HEK293 (cell line): ENCODE data around the gene KIAA1671.

Experiments used
- CTCF ChIA-PET: fragments of 350-600 bp; formaldehyde crosslinking; extraction: SDS; loops from one replicate; lab custom pipeline; 2021; ENCODE audit warnings: antibody characterized with exemption; lab: Yijun Ruan, JAX
- POLR2A ChIA-PET: fragments of 300-600 bp; formaldehyde crosslinking; extraction: SDS; loops from one replicate; lab custom pipeline; 2020; ENCODE audit warnings: antibody characterized with exemption, inconsistent platforms; lab: Yijun Ruan, JAX
- H3K27ac ChIP-seq: fragments of 200-500 bp; sonication (Bioruptor generic); 2 replicates; pipeline ENCODE4 v1.5.1; 2014; ENCODE audit warnings: low read depth, low read length, control low read depth, inconsistent platforms; ENCODE audit errors: extremely low read depth
- H3K36me3 ChIP-seq, 2 experiments: fragments of 200-500 bp in 1 of 2; sonication (Bioruptor generic) in 1 of 2; 1 replicate in 1 of 2; 2 replicates in 1 of 2; pipeline ENCODE4 v1.5.1; 2014 to 2017; ENCODE audit warnings: inconsistent platforms in 2 of 2, low read length in 2 of 2; ENCODE audit not compliant: control insufficient read depth in 2 of 2, insufficient read depth in 1 of 2
- H3K4me1 ChIP-seq: fragments of 200-500 bp; sonication (Bioruptor generic); 2 replicates; pipeline ENCODE4 v1.5.1; 2014; ENCODE audit warnings: mild to moderate bottlenecking, low read length, inconsistent platforms; ENCODE audit not compliant: control insufficient read depth, insufficient read depth
- H3K4me3 ChIP-seq: 2 replicates; pipeline ENCODE4 v1.5.1; 2011; ENCODE audit warnings: low read depth, mild to moderate bottlenecking, control low read depth, low read length, moderate library complexity
- H3K9me3 ChIP-seq: fragments of 200-500 bp; sonication (Bioruptor generic); 2 replicates; pipeline ENCODE4 v1.5.1; 2014; ENCODE audit warnings: low read depth, low read length, inconsistent platforms; ENCODE audit not compliant: control insufficient read depth, insufficient read depth
- EGR2 ChIP-seq: fragments of 450-650 bp; formaldehyde crosslinking; IDR thresholded peaks from 2 replicates; pipeline ENCODE4 v1.5.1; 2016; ENCODE audit warnings: low read depth, missing biosample characterization, missing genetic modification characterization
- GFI1B ChIP-seq: fragments of 450-650 bp; formaldehyde crosslinking; IDR thresholded peaks from 2 replicates; pipeline ENCODE4 v1.5.1; 2016; ENCODE audit warnings: missing biosample characterization, missing genetic modification characterization
- OSR2 ChIP-seq: fragments of 450-650 bp; formaldehyde crosslinking; IDR thresholded peaks from 2 replicates; pipeline ENCODE4 v1.5.1; 2016; ENCODE audit warnings: missing biosample characterization, missing genetic modification characterization
- SCRT2 ChIP-seq: fragments of 450-650 bp; formaldehyde crosslinking; IDR thresholded peaks from 2 replicates; pipeline ENCODE4 v1.5.1; 2016; ENCODE audit warnings: missing biosample characterization, missing genetic modification characterization
- SETDB1 ChIP-seq: IDR thresholded peaks from one replicate; pipeline ENCODE4 v1.6.1; 2017; ENCODE audit warnings: mild to moderate bottlenecking, low read length, moderate library complexity, mixed read lengths; ENCODE audit not compliant: insufficient read length
- SP3 ChIP-seq: fragments of 450-650 bp; formaldehyde crosslinking; IDR thresholded peaks from 2 replicates; pipeline ENCODE4 v1.5.1; 2016; ENCODE audit warnings: missing biosample characterization, missing genetic modification characterization
- ZBTB17 ChIP-seq: fragments of 450-650 bp; formaldehyde crosslinking; IDR thresholded peaks from 2 replicates; pipeline ENCODE4 v1.5.1; 2016; ENCODE audit warnings: missing biosample characterization, missing genetic modification characterization
- ZFHX2 ChIP-seq: fragments of 450-650 bp; formaldehyde crosslinking; conservative IDR thresholded peaks from 2 replicates; pipeline ENCODE4 v1.5.1; 2016; ENCODE audit warnings: missing biosample characterization, missing genetic modification characterization
- ZIC2 ChIP-seq: fragments of 450-650 bp; formaldehyde crosslinking; IDR thresholded peaks from 2 replicates; pipeline ENCODE4 v1.5.1; 2016; ENCODE audit warnings: missing biosample characterization, missing genetic modification characterization
- ZNF133 ChIP-seq: fragments of 450-650 bp; formaldehyde crosslinking; IDR thresholded peaks from 2 replicates; pipeline ENCODE4 v1.5.1; 2016; ENCODE audit warnings: missing biosample characterization, missing genetic modification characterization
- ZNF366 ChIP-seq: fragments of 450-650 bp; formaldehyde crosslinking; conservative IDR thresholded peaks from 2 replicates; pipeline ENCODE4 v1.5.1; 2016; ENCODE audit warnings: missing biosample characterization, missing genetic modification characterization
- ZNF76 ChIP-seq: fragments of 450-650 bp; formaldehyde crosslinking; IDR thresholded peaks from 2 replicates; pipeline ENCODE4; 2016; ENCODE audit warnings: low read depth, missing biosample characterization, missing genetic modification characterization, borderline replicate concordance
- ZNF768 ChIP-seq: fragments of 450-650 bp; formaldehyde crosslinking; IDR thresholded peaks from 2 replicates; pipeline ENCODE4 v1.5.1; 2018; ENCODE audit warnings: missing biosample characterization, mild to moderate bottlenecking, missing genetic modification characterization
- TF ChIP-seq, protein P1 (sequence below): fragments of 450-650 bp; formaldehyde crosslinking; IDR thresholded peaks from 2 replicates; pipeline ENCODE4 v1.5.1; 2016; ENCODE audit warnings: missing biosample characterization, missing genetic modification characterization
- TF ChIP-seq, protein P2 (sequence below): fragments of 450-650 bp; formaldehyde crosslinking; IDR thresholded peaks from 2 replicates; pipeline ENCODE4 v1.5.1; 2017; ENCODE audit warnings: missing biosample characterization, missing genetic modification characterization
- TF ChIP-seq, protein P3 (sequence below): fragments of 450-650 bp; formaldehyde crosslinking; IDR thresholded peaks from 2 replicates; pipeline ENCODE4 v1.5.1; 2016; ENCODE audit warnings: missing biosample characterization, missing genetic modification characterization
- TF ChIP-seq, protein P4 (sequence below): IDR thresholded peaks from 2 replicates; pipeline ENCODE4 v1.6.1; 2011; ENCODE audit warnings: mild to moderate bottlenecking, low read depth, low read length, borderline replicate concordance

KIAA1671 gene

DNA sequence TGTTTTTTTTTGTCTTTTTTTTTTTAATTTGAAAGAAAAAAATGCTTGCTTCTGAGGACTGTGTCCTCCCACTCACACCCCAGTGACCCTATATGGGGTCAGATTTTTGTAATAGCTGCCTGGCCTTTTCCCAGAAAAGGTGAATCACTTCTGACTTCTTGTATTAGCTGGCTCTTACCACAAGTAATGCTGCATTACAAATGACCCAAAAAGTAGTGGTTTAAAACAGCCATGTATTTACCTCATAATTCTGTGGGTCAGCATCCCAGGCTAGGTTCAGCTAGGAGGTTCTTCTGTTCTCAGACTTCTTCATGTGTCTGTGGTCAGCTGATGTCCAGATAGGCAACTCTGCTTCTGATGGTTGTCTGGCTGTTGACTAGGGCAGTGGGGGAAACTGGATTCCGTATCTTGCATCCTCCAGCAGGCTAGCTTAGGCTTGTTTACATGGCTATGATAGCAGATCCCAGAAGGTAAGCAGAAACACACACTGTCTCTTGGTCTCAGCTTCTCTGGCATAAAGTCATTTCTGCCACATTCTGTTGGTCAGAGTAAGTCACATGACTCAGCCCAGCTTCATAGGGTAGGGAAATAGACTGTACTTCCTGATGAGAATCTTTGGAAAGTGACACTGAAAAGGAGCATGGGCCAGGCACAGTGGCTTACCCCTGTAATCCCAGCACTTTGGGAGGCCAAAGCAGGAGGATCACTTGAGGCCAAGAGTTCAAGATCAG is 25.5 kb upstream of the KIAA1671 start:
- CTCF ChIA-PET, result interaction anchor here (0.6 to 1.8 kb wide), 10 partner anchors 9 to 970 kb away, joined by 3 to 13 read pairs (median 3); no protein-coding TSS in a partner anchor
- TF ChIP-seq GFI1B (no peak), SP3 (no peak), SETDB1 (peak; percentile 71)

DNA sequence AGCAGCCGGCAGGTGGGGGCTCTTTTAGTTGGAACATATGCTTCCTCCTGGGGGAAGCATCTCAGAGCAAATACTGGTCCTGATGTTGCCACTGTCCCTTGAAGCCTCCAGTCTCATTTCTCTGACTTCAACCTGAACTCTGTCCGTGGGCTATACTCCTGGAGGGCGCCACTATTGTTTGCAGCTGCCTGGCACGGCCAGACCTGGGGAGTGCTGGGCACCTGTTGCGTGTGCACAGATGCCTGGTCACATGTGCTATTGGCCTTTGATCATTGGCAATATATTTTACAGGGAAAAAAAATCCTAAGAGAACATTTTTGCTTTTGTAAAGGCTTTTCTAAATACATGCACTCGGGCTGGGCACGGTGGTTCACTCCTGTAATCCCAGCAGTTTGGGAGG is 24.2 kb upstream of the KIAA1671 start:
- CTCF ChIA-PET, result interaction anchor here (0.6 to 1.8 kb wide), 4 partner anchors 8 to 1366 kb away, joined by 3 to 13 read pairs (median 4); no protein-coding TSS in a partner anchor
- H3K4me3 ChIP-seq, result no peak overlapping the region
- TF ChIP-seq, protein P1, sequence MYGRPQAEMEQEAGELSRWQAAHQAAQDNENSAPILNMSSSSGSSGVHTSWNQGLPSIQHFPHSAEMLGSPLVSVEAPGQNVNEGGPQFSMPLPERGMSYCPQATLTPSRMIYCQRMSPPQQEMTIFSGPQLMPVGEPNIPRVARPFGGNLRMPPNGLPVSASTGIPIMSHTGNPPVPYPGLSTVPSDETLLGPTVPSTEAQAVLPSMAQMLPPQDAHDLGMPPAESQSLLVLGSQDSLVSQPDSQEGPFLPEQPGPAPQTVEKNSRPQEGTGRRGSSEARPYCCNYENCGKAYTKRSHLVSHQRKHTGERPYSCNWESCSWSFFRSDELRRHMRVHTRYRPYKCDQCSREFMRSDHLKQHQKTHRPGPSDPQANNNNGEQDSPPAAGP (tag by site-specific recombination), result no peak
- peak; percentile 34; the same call in 1 of the 2 replicates for TF ChIP-seq SCRT2 (tag by site-specific recombination)
- H3K27ac ChIP-seq, result no peak overlapping the region
- POLR2A ChIA-PET, result no interaction called here
- H3K9me3 ChIP-seq, result no peaks in the 10 kb centered on the region
- H3K4me1 ChIP-seq, result no peaks in the 10 kb centered on the region
- no peaks in the 10 kb centered on the region for H3K36me3 ChIP-seq

More for the DNA sequence above, 25.5 kb upstream of the KIAA1671 start:
- Histone ChIP-seq H3K27ac (no peak overlapping the region), H3K36me3 (no peaks in the 10 kb centered on the region), H3K4me1 (no peaks in the 10 kb centered on the region), H3K4me3 (no peak overlapping the region), H3K9me3 (no peaks in the 10 kb centered on the region)
- POLR2A ChIA-PET, result no interaction called here

DNA sequence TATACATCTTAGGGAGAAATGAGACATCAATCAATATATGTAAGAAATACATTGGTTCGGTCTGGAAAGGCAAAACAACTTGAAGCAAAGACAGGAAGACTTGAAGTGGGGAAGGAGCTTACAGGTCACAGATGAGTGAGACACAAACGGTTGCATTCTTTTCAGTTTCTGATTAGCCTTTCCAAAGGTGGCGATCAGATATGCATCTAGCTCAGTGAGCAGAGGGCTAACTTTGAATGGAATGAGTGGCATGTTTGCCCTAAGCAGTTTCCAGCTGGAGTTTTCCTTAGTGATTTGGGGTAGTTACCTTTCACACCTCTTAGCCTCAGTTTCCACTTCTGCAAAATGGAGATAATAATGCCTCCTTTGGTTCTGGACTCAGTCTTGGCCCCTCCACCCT is 21.8 kb upstream of the KIAA1671 start:
- POLR2A ChIA-PET, result no interaction called here
- TF ChIP-seq ZNF768 (tag by site-specific recombination), result no peak
- TF ChIP-seq, all 188 proteins: peak for 0
- Histone ChIP-seq H3K4me1 (no peaks in the 10 kb centered on the region), H3K36me3 (no peaks in the 10 kb centered on the region), H3K4me3 (no peak overlapping the region), H3K9me3 (no peaks in the 10 kb centered on the region), H3K27ac (no peak overlapping the region)
- CTCF ChIA-PET, result interaction anchor here (0.8 to 2.0 kb wide), 3 partner anchors 17 to 126 kb away, joined by 3 to 10 read pairs (median 8); no protein-coding TSS in a partner anchor

DNA sequence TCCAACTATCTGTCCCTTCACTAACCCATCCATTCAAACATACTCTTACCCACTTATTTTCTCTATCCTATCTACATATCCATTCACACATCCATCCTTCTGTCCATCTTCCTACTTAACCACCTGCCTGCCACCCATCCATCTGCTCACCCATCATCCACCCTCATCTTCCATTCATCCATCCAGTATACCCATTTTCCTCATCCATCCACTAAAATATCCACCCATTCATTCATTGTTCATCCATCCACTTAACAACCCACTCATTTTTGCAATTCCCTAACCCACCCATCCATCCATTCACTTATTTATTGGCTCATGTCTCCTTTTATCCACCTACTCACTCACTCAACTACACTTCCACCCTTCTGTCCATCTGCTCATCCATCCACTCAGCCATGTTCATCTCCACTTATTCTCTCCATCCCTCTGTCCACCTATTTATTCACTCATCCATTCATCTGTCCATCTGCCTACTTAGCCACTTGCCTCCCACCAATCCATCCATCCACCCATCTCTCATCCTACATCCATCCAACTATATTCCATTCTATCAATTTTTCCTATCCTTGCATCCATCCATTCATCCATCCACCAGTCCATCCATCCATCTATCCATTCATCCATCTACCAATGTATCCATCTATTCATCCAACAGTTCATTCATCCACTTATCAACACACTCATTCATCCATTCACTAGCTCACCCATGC is 16.6 kb upstream of the KIAA1671 start:
- TF ChIP-seq ZIC2 (tag by site-specific recombination) (no peak), ZBTB17 (tag by site-specific recombination) (peak; percentile 73), OSR2 (no peak), ZFHX2 (tag by site-specific recombination) (peak; percentile 82), ZNF76 (tag by site-specific recombination) (no peak), ZNF366 (tag by site-specific recombination) (peak; percentile 83), EGR2 (peak; percentile 97), ZNF133 (tag by site-specific recombination) (0 out of 2 replicates have a peak, but pooled peaks have one; percentile 6)
- TF ChIP-seq, protein P2, sequence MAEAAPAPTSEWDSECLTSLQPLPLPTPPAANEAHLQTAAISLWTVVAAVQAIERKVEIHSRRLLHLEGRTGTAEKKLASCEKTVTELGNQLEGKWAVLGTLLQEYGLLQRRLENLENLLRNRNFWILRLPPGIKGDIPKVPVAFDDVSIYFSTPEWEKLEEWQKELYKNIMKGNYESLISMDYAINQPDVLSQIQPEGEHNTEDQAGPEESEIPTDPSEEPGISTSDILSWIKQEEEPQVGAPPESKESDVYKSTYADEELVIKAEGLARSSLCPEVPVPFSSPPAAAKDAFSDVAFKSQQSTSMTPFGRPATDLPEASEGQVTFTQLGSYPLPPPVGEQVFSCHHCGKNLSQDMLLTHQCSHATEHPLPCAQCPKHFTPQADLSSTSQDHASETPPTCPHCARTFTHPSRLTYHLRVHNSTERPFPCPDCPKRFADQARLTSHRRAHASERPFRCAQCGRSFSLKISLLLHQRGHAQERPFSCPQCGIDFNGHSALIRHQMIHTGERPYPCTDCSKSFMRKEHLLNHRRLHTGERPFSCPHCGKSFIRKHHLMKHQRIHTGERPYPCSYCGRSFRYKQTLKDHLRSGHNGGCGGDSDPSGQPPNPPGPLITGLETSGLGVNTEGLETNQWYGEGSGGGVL, result 0 out of 2 replicates have a peak, but pooled peaks have one; percentile 9
- TF ChIP-seq, protein P3, sequence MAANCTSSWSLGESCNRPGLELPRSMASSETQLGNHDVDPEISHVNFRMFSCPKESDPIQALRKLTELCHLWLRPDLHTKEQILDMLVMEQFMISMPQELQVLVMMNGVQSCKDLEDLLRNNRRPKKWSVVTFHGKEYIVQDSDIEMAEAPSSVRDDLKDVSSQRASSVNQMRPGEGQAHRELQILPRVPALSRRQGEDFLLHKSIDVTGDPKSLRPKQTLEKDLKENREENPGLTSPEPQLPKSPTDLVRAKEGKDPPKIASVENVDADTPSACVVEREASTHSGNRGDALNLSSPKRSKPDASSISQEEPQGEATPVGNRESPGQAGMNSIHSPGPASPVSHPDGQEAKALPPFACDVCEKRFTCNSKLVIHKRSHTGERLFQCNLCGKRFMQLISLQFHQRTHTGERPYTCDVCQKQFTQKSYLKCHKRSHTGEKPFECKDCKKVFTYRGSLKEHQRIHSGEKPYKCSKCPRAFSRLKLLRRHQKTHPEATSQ (tag by site-specific recombination), result 0 out of 2 replicates have a peak, but pooled peaks have one; percentile 12
- TF ChIP-seq, protein P4, sequence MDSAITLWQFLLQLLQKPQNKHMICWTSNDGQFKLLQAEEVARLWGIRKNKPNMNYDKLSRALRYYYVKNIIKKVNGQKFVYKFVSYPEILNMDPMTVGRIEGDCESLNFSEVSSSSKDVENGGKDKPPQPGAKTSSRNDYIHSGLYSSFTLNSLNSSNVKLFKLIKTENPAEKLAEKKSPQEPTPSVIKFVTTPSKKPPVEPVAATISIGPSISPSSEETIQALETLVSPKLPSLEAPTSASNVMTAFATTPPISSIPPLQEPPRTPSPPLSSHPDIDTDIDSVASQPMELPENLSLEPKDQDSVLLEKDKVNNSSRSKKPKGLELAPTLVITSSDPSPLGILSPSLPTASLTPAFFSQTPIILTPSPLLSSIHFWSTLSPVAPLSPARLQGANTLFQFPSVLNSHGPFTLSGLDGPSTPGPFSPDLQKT, result no peak
- no peaks in the 10 kb centered on the region for H3K36me3 ChIP-seq
- POLR2A ChIA-PET, result interaction anchor here (0.6 kb wide), 1 partner anchor 160 kb away, joined by 3 read pairs; no protein-coding TSS in a partner anchor
- H3K9me3 ChIP-seq, result no peaks in the 10 kb centered on the region
- H3K4me3 ChIP-seq, result no peak overlapping the region
- CTCF ChIA-PET, result interaction anchor here (0.7 to 7.7 kb wide), 5 partner anchors 9 to 219 kb away, joined by 3 to 300 read pairs (median 7); no protein-coding TSS in a partner anchor
- no peak overlapping the region for H3K27ac ChIP-seq
- H3K4me1 ChIP-seq, result no peaks in the 10 kb centered on the region
